Kidney (tissue), 14 donors: ENCODE data around the gene CASQ2. TPM values are rescaled to one million over a fixed set of nuclear protein-coding genes. Genes with fewer than 3 reads are reported as not detected.

Experiments used
- DNase-seq, 5 donors: peaks; one replicate each; pipeline ENCODE4 v3.0.0-alpha.2; 2013 to 2020
- FAIRE-seq: peaks from 2 replicates; lab custom pipeline; 2012; peaks lifted over from hg19 to GRCh38; lab: Jason Lieb, UNC
- H3K27ac ChIP-seq, 2 donors: one replicate each; pipeline ENCODE4 v1.7.0; 2013; ENCODE audit warnings: low read depth in 2 of 2, low read length in 2 of 2, inconsistent platforms in 1 of 2
- H3K27me3 ChIP-seq: one replicate; pipeline ENCODE4 v1.7.1; 2013; ENCODE audit warnings: low read length, inconsistent platforms; ENCODE audit not compliant: control insufficient read depth, insufficient read depth
- H3K36me3 ChIP-seq, 3 donors: one replicate each; pipeline versions ENCODE4 v1.7.0 to v1.7.1; 2013; ENCODE audit warnings: low read length in 3 of 3, control low read depth in 1 of 3, inconsistent platforms in 1 of 3; ENCODE audit not compliant: insufficient read depth in 3 of 3, control insufficient read depth in 2 of 3
- H3K4me1 ChIP-seq, 3 donors: one replicate each; pipeline versions ENCODE4 v1.7.0 to v1.7.1; 2013; ENCODE audit warnings: low read length in 3 of 3, inconsistent platforms in 1 of 3, low read depth in 1 of 3; ENCODE audit not compliant: control insufficient read depth in 2 of 3, insufficient read depth in 2 of 3
- H3K4me3 ChIP-seq, 3 donors: one replicate each; pipeline versions ENCODE4 v1.7.0 to v1.8.1; 2013; ENCODE audit warnings: low read length in 3 of 3, control low read depth in 1 of 3, inconsistent platforms in 1 of 3
- H3K9ac ChIP-seq, 3 donors: one replicate each; pipeline versions ENCODE4 v1.7.0 to v1.7.1; 2013; ENCODE audit warnings: low read length in 3 of 3, control low read depth in 1 of 3, inconsistent platforms in 1 of 3
- H3K9me3 ChIP-seq, 3 donors: one replicate each; pipeline versions ENCODE4 v1.7.0 to v1.7.1; 2013; ENCODE audit warnings: low read length in 3 of 3, control low read depth in 1 of 3, inconsistent platforms in 1 of 3; ENCODE audit not compliant: control insufficient read depth in 2 of 3, insufficient read depth in 1 of 3
- intact Hi-C: fragments of 100-400 bp; cut with DNase I; formaldehyde crosslinking; loops from one replicate; pipeline ENCODE4 v1.11.1; 2022
- polyA plus RNA-seq: library from polyadenylated mRNA; stranded (reverse); fragments of 350-450 nt; fragmentation: Illumina TruSeq; extraction: RNeasy Lipid Tissue Mini Kit (QIAGEN cat#74804); gene quantifications from one replicate; pipeline ENCODE4 v1.2.3, GENCODE V29; 2014; ENCODE audit warnings: low read depth, low replicate concordance; ENCODE audit not compliant: insufficient read depth
- total RNA-seq: library from RNA; stranded (reverse); fragmentation: NEBNext Ultra II Directional; extraction: Animal tissue kit (Norgen Biotek cat#: 25700); gene quantifications from one replicate; pipeline ENCODE4 v1.2.1, GENCODE V29; 2021
- TF ChIP-seq, protein P1 (sequence below): IDR thresholded peaks from 3 replicates; pipeline ENCODE4 v1.5.1; 2012; ENCODE audit warnings: mild to moderate bottlenecking, moderate library complexity, borderline replicate concordance; ENCODE audit not compliant: insufficient read depth; ENCODE audit errors: extremely low read depth
- donor health status: control.
- donor health status: control.
- donor health status: control.
- donor health status: control.
- donor health status: control.
- donor health status: DM: yes; HTN: yes; CAD: no.
- donor health status: Normal renal cell carcinoma (clear cell type).

Gene CASQ2
- total and polyA plus RNA-seq, 2 donors from 2014 or later = 2.3 to 2.6 TPM

DNA sequence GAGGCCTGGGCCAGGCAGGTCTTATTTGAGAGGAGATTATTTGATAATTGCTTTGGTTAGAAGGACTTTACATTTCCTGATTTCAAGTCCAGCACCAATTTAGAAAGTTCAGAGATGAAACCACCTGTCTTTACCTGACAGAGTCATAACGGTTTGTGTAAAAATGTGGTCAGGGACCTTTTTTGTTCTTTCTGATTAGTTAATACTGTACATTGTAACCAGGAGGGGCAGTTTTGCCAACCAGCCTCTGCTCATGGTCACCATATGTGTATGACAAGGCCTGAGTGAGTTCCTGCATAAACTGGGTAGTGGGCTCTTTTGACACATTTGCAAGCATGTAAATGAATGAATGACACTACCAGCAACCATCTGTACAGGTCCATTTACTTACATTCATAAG, 70.9 kb downstream of the CASQ2 start:
- FAIRE-seq (no peak), DNase-seq (no peak)
- TF ChIP-seq, protein P1, sequence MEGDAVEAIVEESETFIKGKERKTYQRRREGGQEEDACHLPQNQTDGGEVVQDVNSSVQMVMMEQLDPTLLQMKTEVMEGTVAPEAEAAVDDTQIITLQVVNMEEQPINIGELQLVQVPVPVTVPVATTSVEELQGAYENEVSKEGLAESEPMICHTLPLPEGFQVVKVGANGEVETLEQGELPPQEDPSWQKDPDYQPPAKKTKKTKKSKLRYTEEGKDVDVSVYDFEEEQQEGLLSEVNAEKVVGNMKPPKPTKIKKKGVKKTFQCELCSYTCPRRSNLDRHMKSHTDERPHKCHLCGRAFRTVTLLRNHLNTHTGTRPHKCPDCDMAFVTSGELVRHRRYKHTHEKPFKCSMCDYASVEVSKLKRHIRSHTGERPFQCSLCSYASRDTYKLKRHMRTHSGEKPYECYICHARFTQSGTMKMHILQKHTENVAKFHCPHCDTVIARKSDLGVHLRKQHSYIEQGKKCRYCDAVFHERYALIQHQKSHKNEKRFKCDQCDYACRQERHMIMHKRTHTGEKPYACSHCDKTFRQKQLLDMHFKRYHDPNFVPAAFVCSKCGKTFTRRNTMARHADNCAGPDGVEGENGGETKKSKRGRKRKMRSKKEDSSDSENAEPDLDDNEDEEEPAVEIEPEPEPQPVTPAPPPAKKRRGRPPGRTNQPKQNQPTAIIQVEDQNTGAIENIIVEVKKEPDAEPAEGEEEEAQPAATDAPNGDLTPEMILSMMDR = no peak
- no peaks in the 10 kb centered on the region for H3K9me3 ChIP-seq
- H3K4me1 ChIP-seq = no peaks in the 10 kb centered on the region
- H3K27me3 ChIP-seq = no peaks in the 10 kb centered on the region
- no peak overlapping the region for H3K27ac ChIP-seq
- H3K36me3 ChIP-seq = peaks cover 0 to 2% (median 0%) of the 10 kb centered on the region in 3 donors
- intact Hi-C loops = no loop called here
- H3K4me3 ChIP-seq = no peak overlapping the region
- no peak overlapping the region for H3K9ac ChIP-seq

- DNase-seq (no peak), FAIRE-seq (no peak)
- TF ChIP-seq, protein P1 = no peak
- Histone ChIP-seq H3K4me3 (no peak overlapping the region), H3K36me3 (peaks cover 3 to 14% (median 10%) of the 10 kb centered on the region in 3 donors), H3K4me1 (no peaks in the 10 kb centered on the region), H3K27ac (no peak overlapping the region), H3K9me3 (no peaks in the 10 kb centered on the region), H3K27me3 (no peaks in the 10 kb centered on the region), H3K9ac (no peak overlapping the region)
- intact Hi-C loops = no loop called here
These were observed 73.7 kb downstream of the CASQ2 start for GRCh38 chr1:115694805-115695204.

GRCh38 chr1:115692224-115692623, 76.3 kb downstream of the CASQ2 start:
- DNase-seq = no peak
- Histone ChIP-seq H3K27me3 (no peaks in the 10 kb centered on the region), H3K4me3 (no peak overlapping the region), H3K27ac (no peak overlapping the region), H3K9ac (no peak overlapping the region), H3K9me3 (no peaks in the 10 kb centered on the region), H3K36me3 (peaks cover 3 to 14% (median 10%) of the 10 kb centered on the region in 3 donors), H3K4me1 (no peaks in the 10 kb centered on the region)
- FAIRE-seq = no peak
- TF ChIP-seq, protein P1 = no peak
- intact Hi-C loops = no loop called here

- Histone ChIP-seq H3K9ac (no peak overlapping the region), H3K4me3 (no peak overlapping the region), H3K36me3 (peaks cover 3 to 14% (median 10%) of the 10 kb centered on the region in 3 donors), H3K9me3 (no peaks in the 10 kb centered on the region), H3K27ac (no peak overlapping the region), H3K4me1 (no peaks in the 10 kb centered on the region), H3K27me3 (no peaks in the 10 kb centered on the region)
- FAIRE-seq = no peak
- TF ChIP-seq, protein P1 = no peak
- intact Hi-C loops = no loop called here
- no peak for DNase-seq
These were observed 77.5 kb downstream of the CASQ2 start for GRCh38 chr1:115690972-115691371.
